Measurements from ENCODE around the gene SKI. TPM values are rescaled to one million over a fixed set of nuclear protein-coding genes. Genes with fewer than 3 reads are reported as not detected.

The SKI gene
- total and polyA plus RNA-seq, 2 donors (not counting 1 experiment from before 2014, with no cell fraction given) = 11.6 to 21.8 TPM

DNA sequence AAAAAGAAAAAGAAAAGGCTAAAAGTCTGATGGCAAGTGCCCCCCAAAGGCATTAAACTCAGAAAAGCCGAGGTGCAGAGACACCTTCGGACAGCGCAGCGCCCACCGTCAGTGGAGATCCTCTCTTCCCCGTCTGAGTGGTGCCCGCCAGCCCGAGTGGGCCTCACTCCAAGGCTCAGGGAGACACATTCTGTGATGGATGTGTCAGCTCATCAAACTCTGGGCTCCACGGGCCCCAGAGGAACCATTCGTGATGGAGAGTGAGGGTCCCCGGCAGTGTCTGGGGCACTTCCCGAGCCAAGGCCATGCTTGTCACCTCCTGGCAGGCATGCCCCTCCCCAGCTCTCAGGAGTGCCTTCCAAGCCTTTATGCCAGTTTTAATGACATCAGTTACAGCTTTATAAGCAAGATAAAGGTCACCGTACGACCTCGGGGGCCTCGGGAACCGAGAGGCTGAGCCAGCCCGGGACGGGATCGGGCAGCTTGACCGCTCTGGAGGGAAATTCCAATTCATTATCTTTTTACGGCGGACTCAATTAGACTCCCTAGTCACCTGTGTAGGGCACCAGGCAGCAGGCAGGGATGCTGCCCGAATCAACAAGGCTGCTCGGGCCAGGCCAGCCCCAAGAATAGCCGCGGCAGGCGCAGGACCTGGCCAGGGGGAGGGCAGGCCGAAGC, 113.7 kb downstream of the SKI start:
- Histone ChIP-seq H4K20me1 (ENCODE audit: control insufficient read depth, extremely low read depth, insufficient read depth, low read length) (no peaks in the 10 kb centered on the region), H3K27ac (ENCODE audit: insufficient read depth, low read length) (no peak overlapping the region)

DNA sequence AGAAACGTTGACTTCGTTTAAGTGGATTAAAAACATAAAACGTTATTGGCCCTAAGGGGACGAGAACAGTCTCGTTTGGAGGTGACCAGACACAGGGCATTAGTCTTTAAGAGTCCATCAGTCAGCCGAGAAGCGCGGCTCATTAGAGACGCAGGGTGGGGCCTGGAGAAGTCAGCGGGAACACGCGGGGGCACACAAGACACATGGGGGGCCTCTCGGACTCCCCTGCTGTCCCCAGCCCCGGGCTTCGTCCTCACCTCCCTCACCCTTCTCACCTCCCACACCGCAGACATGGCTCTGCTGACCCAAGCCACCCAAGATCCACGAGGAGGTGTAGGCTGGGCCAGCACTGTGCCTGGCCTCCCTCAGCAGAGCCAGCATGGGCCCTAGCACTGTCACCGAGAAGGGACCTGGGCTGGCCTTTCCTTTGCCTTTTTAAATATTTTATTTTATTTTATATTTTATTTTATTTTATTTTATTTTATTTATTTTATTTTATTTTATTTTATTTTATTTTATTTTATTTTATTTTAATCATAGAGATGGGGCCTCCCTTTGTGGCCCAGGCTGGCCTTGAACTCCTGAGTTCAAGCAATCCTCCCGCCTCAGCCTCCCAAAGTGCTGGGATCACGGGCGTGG, 114.4 kb downstream of the SKI start:
- H3K27me3 ChIP-seq (ENCODE audit: control insufficient read depth, insufficient read depth, low read length) = no peaks in the 10 kb centered on the region
- H3K79me2 ChIP-seq (ENCODE audit: control insufficient read depth, insufficient read depth, low read length) = no peaks in the 10 kb centered on the region
- H3K36me3 ChIP-seq (ENCODE audit: control insufficient read depth, insufficient read depth, low read length) = no peaks in the 10 kb centered on the region
- no peaks in the 10 kb centered on the region for H4K20me1 ChIP-seq (ENCODE audit: control insufficient read depth, extremely low read depth, insufficient read depth, low read length)
- H2AFZ ChIP-seq (ENCODE audit: low read length) = no peak overlapping the region
- H3K4me3 ChIP-seq (replicated peaks in 1 of 4; ENCODE audit: control extremely low read depth in 1 of 4, insufficient read depth in 1 of 4, low read depth in 3 of 4, low read length in 4 of 4) = no peak overlapping the region
- DNase-seq (ENCODE audit: low read depth in 2 of 2) = no peak
- H3K4me2 ChIP-seq (ENCODE audit: extremely low read depth, insufficient read depth, low read length) = no peak overlapping the region
- no peak overlapping the region for H3K27ac ChIP-seq (ENCODE audit: insufficient read depth, low read length)
- TF ChIP-seq CTCF (conservative IDR thresholded peaks at IDR 0.05 in 1 of 2, IDR thresholded peaks at IDR 0.05 in 1 of 2; ENCODE audit: low read depth in 1 of 2, low read length in 2 of 2) = no peak
- TF ChIP-seq EZH2 (IDR thresholded peaks at IDR 0.05; ENCODE audit: low read length, missing control alignments) = no peak
- no peaks in the 10 kb centered on the region for H3K4me1 ChIP-seq (ENCODE audit: control insufficient read depth, extremely low read depth, insufficient read depth, low read length)
- no peaks in the 10 kb centered on the region for H3K9me3 ChIP-seq (ENCODE audit: control insufficient read depth, insufficient read depth, low read depth, low read length)
- no peak overlapping the region for H3K9ac ChIP-seq (ENCODE audit: insufficient read depth, low read length)

More for the DNA sequence above, 113.7 kb downstream of the SKI start:
- Histone ChIP-seq H3K4me2 (ENCODE audit: extremely low read depth, insufficient read depth, low read length) (no peak overlapping the region), H3K9ac (ENCODE audit: insufficient read depth, low read length) (no peak overlapping the region), H3K79me2 (ENCODE audit: control insufficient read depth, insufficient read depth, low read length) (no peaks in the 10 kb centered on the region), H3K9me3 (ENCODE audit: control insufficient read depth, insufficient read depth, low read depth, low read length) (no peaks in the 10 kb centered on the region), H3K4me1 (ENCODE audit: control insufficient read depth, extremely low read depth, insufficient read depth, low read length) (no peaks in the 10 kb centered on the region), H2AFZ (ENCODE audit: low read length) (no peak overlapping the region), H3K27me3 (ENCODE audit: control insufficient read depth, insufficient read depth, low read length) (no peaks in the 10 kb centered on the region), H3K4me3 (replicated peaks in 1 of 4; ENCODE audit: control extremely low read depth in 1 of 4, insufficient read depth in 1 of 4, low read depth in 3 of 4, low read length in 4 of 4) (no peak overlapping the region), H3K36me3 (ENCODE audit: control insufficient read depth, insufficient read depth, low read length) (no peaks in the 10 kb centered on the region)
- TF ChIP-seq CTCF (conservative IDR thresholded peaks at IDR 0.05 in 1 of 2, IDR thresholded peaks at IDR 0.05 in 1 of 2; ENCODE audit: low read depth in 1 of 2, low read length in 2 of 2) (no peak), EZH2 (IDR thresholded peaks at IDR 0.05; ENCODE audit: low read length, missing control alignments) (no peak)
- no peak for DNase-seq (ENCODE audit: low read depth in 2 of 2)

DNA sequence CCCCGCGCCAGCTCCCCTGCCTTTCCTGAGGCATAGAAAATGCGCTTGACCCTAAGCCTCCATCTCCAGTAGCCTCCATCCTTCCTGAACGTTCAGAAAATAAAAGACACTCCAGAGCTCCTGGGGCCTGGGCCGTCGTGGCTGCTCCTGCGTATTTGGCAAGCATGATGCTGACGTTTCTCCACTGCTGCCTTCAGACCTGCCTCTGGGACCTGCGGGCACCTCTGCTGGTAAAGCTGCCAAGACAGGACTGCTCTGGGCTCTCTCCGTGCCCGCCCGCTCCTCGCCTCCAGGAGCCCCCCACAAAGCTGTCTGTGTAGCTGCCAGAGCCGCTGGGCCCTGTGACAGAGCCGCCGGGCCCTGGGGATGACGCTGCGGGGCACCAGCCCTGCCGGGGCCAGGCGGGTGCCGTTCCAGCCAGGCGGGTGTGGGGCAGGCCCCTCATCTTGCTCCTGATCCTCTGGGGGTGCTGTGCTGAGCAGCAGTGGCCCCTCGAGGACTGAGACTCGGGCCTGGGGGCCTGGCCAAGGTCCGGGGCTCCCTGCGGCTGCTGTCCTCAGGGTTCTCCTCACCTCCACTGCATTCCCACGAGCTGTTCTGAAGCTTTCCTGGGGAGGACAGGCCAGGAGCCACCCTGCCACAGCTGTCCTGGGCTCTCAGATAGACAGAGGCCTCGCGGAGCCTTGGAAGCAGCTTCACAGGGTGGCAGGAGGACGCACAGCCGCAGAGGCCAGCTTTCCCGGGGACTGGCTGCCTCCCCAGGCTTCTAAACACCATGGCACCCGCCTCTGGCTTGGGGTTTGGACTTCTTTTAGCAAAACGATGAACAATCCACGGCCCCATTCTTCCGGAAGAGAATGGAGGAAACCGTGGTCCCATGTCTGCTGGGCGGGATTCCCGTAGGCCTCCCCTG, 115.2 kb downstream of the SKI start:
- no peak overlapping the region for H3K4me3 ChIP-seq (replicated peaks in 1 of 4; ENCODE audit: control extremely low read depth in 1 of 4, insufficient read depth in 1 of 4, low read depth in 3 of 4, low read length in 4 of 4)
- TF ChIP-seq EZH2 (IDR thresholded peaks at IDR 0.05; ENCODE audit: low read length, missing control alignments) (no peak), CTCF (conservative IDR thresholded peaks at IDR 0.05 in 1 of 2, IDR thresholded peaks at IDR 0.05 in 1 of 2; ENCODE audit: low read depth in 1 of 2, low read length in 2 of 2) (no peak)
- no peak for DNase-seq (ENCODE audit: low read depth in 2 of 2)

More for the DNA sequence above, 115.2 kb downstream of the SKI start:
- H3K9me3 ChIP-seq (ENCODE audit: control insufficient read depth, insufficient read depth, low read depth, low read length) = no peaks in the 10 kb centered on the region
- no peak overlapping the region for H3K4me2 ChIP-seq (ENCODE audit: extremely low read depth, insufficient read depth, low read length)
- no peak overlapping the region for H3K9ac ChIP-seq (ENCODE audit: insufficient read depth, low read length)
- H3K27ac ChIP-seq (ENCODE audit: insufficient read depth, low read length) = no peak overlapping the region
- H4K20me1 ChIP-seq (ENCODE audit: control insufficient read depth, extremely low read depth, insufficient read depth, low read length) = no peaks in the 10 kb centered on the region
- H3K27me3 ChIP-seq (ENCODE audit: control insufficient read depth, insufficient read depth, low read length) = no peaks in the 10 kb centered on the region
- no peaks in the 10 kb centered on the region for H3K36me3 ChIP-seq (ENCODE audit: control insufficient read depth, insufficient read depth, low read length)
- no peaks in the 10 kb centered on the region for H3K79me2 ChIP-seq (ENCODE audit: control insufficient read depth, insufficient read depth, low read length)
- H3K4me1 ChIP-seq (ENCODE audit: control insufficient read depth, extremely low read depth, insufficient read depth, low read length) = no peaks in the 10 kb centered on the region
- H2AFZ ChIP-seq (ENCODE audit: low read length) = no peak overlapping the region
